Glutamatergic neuron (in vitro differentiated cells): ENCODE results near the gene KANSL2. TPM values are rescaled to one million over a fixed set of nuclear protein-coding genes. Genes with fewer than 3 reads are reported as not detected.
"Not testable (repeated sequence)": the region's sequence is repeated elsewhere in the genome, so short reads cannot be mapped to it uniquely, and the experiment has no call there.

Experiments used
- DNase-seq: peaks from one replicate; pipeline ENCODE4 v3.0.0; 2022
- H3K27ac Mint-ChIP-seq: one replicate; pipeline ENCODE4 v1.8.0; 2020; ENCODE audit warnings: mild to moderate bottlenecking, mixed read lengths, inconsistent platforms; ENCODE audit not compliant: unreplicated experiment
- H3K27me3 Mint-ChIP-seq: one replicate; pipeline ENCODE4 v1.8.0; 2020; ENCODE audit warnings: mild to moderate bottlenecking, moderate library complexity, mixed read lengths, inconsistent platforms; ENCODE audit not compliant: unreplicated experiment
- H3K36me3 Mint-ChIP-seq: one replicate; pipeline ENCODE4 v1.8.0; 2020; ENCODE audit warnings: mild to moderate bottlenecking, mixed read lengths, inconsistent platforms; ENCODE audit not compliant: unreplicated experiment
- H3K4me1 Mint-ChIP-seq: one replicate; pipeline ENCODE4 v1.8.0; 2020; ENCODE audit warnings: mild to moderate bottlenecking, low read depth, mixed read lengths, inconsistent platforms; ENCODE audit not compliant: unreplicated experiment
- H3K4me3 Mint-ChIP-seq: one replicate; pipeline ENCODE4 v1.8.0; 2020; ENCODE audit warnings: mild to moderate bottlenecking, mixed read lengths, inconsistent platforms; ENCODE audit not compliant: unreplicated experiment
- H3K9me3 Mint-ChIP-seq: one replicate; pipeline ENCODE4 v1.8.0; 2020; ENCODE audit warnings: mild to moderate bottlenecking, moderate library complexity, mixed read lengths, inconsistent platforms; ENCODE audit not compliant: unreplicated experiment
- long read RNA-seq: library from polyadenylated mRNA; unstranded; transcript quantifications from one replicate; pipeline ENCODE4 v2.0.0, GENCODE V29; 2020; ENCODE audit not compliant: unreplicated experiment
- total RNA-seq: library from RNA; stranded (reverse); fragmentation: NEBNext Ultra II Directional; extraction: Animal tissue kit (Norgen Biotek cat#: 25700); gene quantifications from one replicate; pipeline ENCODE4 v1.2.1, GENCODE V29; 2021; ENCODE audit not compliant: unreplicated experiment
- TF ChIP-seq, protein P1 (sequence below): fragments of 200-600 bp; sonication (generic); IDR thresholded peaks from one replicate; pipeline ENCODE4 v1.5.0; 2021; ENCODE audit not compliant: partially characterized antibody, unreplicated experiment

The KANSL2 gene, protein sequence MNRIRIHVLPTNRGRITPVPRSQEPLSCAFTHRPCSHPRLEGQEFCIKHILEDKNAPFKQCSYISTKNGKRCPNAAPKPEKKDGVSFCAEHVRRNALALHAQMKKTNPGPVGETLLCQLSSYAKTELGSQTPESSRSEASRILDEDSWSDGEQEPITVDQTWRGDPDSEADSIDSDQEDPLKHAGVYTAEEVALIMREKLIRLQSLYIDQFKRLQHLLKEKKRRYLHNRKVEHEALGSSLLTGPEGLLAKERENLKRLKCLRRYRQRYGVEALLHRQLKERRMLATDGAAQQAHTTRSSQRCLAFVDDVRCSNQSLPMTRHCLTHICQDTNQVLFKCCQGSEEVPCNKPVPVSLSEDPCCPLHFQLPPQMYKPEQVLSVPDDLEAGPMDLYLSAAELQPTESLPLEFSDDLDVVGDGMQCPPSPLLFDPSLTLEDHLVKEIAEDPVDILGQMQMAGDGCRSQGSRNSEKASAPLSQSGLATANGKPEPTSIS
- total RNA-seq, result 48.9 TPM
- long read RNA-seq, partial matches to known transcripts, result 1 of 27 reads
- long read RNA-seq, other reads (novel, unspliced or antisense), result 25 of 27 reads

DNA sequence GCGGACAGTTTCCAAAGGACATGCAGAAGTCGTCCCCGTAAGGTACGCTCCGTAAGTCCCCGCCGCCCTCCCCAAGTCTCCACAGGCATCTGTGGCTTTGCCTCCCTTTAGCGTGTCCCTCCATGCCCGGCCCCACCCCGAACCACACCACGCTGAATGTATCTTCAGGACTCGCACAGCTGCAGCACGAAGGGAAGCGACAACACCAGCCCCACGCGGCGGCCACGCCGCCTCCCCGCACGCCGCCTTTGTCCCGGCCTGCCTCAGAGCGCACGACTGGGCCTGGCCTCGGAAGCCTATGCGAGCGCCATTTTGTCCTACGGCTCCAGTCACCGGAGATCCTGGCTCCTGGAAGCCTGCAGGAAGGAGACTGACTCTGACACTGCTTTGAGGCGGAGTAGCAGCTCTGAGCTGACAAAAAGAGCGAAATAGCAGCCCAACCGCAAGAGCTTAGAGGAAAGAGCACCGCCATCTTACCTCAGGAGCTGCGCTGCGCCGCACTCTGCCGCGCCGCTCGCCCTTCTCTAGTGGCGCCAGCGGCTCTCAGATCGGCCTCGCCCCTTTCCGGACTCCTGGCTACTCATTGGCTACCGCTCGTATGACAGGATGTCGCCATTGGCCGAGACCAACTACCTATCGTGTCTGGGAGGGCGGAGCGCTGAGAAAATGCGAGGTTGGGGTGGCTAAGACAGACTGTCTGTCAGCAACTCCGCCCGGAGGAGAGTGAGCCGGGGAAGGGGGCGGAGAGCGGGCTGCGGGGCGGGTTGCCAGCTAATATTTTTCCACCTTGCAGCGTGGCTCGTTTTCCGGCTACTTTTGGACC lies at the start of gene KANSL2:
Gene KANSL2 (minus strand): TSS at position 529 of the 823 bp plus-strand sequence. CDS start 606 bp downstream, outside the sequence.
- peak; percentile 96 for DNase-seq
- Mint-ChIP-seq H3K4me3 (peak within 1 kb of the TSS; percentile 100), H3K27me3 (no peaks in the 10 kb centered on the region), H3K36me3 (peaks cover 3% of the 10 kb centered on the region), H3K27ac (peak within 1 kb of the TSS; percentile 99), H3K4me1 (peaks cover 17% of the 10 kb centered on the region), H3K9me3 (peaks cover 9% of the 10 kb centered on the region)
- TF ChIP-seq, protein P1, sequence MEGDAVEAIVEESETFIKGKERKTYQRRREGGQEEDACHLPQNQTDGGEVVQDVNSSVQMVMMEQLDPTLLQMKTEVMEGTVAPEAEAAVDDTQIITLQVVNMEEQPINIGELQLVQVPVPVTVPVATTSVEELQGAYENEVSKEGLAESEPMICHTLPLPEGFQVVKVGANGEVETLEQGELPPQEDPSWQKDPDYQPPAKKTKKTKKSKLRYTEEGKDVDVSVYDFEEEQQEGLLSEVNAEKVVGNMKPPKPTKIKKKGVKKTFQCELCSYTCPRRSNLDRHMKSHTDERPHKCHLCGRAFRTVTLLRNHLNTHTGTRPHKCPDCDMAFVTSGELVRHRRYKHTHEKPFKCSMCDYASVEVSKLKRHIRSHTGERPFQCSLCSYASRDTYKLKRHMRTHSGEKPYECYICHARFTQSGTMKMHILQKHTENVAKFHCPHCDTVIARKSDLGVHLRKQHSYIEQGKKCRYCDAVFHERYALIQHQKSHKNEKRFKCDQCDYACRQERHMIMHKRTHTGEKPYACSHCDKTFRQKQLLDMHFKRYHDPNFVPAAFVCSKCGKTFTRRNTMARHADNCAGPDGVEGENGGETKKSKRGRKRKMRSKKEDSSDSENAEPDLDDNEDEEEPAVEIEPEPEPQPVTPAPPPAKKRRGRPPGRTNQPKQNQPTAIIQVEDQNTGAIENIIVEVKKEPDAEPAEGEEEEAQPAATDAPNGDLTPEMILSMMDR, result no peak

DNA sequence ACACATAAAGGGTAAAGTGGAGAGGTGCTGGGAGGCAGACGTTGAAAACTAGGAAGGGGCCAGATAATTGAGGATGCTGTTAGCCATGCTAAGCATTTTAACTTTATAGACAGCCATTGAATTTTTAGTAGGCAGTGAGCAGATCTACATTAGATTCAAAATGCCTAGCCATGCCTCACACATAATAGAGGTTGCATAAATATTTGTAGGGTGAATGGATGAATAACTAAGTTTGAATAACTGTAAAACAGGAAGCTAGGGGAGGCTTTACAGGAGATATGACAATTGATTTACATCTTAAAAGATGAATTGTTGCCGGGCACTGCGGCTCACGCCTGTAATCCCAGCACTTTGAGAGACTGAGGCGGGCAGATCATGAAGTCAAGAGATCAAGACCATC lies 46.8 kb upstream of the KANSL2 start:
- H3K27ac Mint-ChIP-seq, result no peak overlapping the region
- H3K4me1 Mint-ChIP-seq, result no peaks in the 10 kb centered on the region
- H3K9me3 Mint-ChIP-seq, result no peaks in the 10 kb centered on the region
- H3K4me3 Mint-ChIP-seq, result no peak overlapping the region
- no peaks in the 10 kb centered on the region for H3K36me3 Mint-ChIP-seq
- no peak for DNase-seq
- TF ChIP-seq, protein P1, result no peak
- H3K27me3 Mint-ChIP-seq, result peaks cover 4% of the 10 kb centered on the region

DNA sequence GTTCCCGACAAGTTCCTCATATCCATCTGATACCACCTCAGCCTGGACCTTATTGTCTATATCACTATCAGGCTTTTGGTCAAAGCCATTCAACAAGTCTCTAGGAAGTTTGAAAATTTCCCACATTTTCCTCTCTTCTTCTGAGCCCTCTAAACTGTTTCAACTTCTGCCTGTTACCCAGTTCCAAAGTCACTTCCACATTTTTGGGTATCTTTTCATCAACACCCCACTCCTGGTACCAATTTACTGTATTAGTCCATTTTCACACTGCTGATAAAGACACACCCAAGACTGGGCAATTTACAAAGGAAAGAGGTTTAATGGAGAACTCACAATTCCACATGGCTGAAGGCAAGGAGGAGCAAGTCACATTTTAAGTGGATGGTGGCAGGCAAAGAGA lies 38.7 kb upstream of the KANSL2 start:
- H3K4me3 Mint-ChIP-seq, H3K27me3 Mint-ChIP-seq, H3K4me1 Mint-ChIP-seq, DNase-seq, H3K27ac Mint-ChIP-seq: not testable (repeated sequence)
- Mint-ChIP-seq H3K9me3 (peaks cover 17% of the 10 kb centered on the region), H3K36me3 (peaks cover 15% of the 10 kb centered on the region)

DNA sequence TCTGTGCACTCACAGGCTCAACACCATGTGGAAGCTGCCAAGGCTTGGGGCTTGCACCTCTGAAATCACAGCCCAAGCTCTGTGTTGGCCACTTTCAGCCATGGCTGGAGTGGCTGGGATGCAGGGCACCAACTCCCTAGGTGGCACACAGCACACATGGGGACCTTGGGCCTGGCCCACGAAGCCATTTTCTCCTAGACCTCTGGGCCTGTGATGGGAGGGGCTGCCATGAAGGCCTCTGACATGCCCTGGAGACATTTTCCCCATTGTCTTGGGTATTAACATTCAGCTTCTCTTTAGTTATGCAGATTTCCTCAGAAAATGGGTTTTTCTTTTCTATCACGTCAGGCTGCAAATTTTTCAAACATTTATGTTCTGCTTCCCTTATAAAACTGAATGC lies 38.1 kb upstream of the KANSL2 start:
- not testable (repeated sequence) for H3K27ac Mint-ChIP-seq, H3K4me3 Mint-ChIP-seq, H3K4me1 Mint-ChIP-seq, DNase-seq, H3K27me3 Mint-ChIP-seq
- Mint-ChIP-seq H3K36me3 (peaks cover 15% of the 10 kb centered on the region), H3K9me3 (peaks cover 17% of the 10 kb centered on the region)

DNA sequence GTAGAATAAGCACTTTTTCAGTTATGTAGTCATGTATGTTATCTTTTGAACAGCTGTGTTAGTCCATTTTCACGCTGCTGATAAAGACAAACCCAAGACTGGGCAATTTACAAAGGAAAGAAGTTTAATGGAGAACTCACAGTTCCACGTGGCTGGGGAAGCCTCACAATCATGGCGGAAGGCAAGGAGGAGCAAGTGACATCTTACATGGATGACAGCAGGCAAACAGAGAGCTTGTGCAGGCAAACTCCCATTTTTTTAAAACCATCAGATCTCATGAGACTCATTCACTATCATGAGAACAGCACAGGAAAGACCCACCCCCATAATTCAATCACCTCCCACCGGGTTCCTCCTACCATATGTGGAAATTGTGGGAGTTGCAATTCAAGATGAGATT lies 37.0 kb upstream of the KANSL2 start:
- Mint-ChIP-seq H3K9me3 (peaks cover 20% of the 10 kb centered on the region), H3K36me3 (peaks cover 15% of the 10 kb centered on the region)
- H3K4me1 Mint-ChIP-seq, H3K4me3 Mint-ChIP-seq, H3K27ac Mint-ChIP-seq, H3K27me3 Mint-ChIP-seq, DNase-seq: not testable (repeated sequence)

DNA sequence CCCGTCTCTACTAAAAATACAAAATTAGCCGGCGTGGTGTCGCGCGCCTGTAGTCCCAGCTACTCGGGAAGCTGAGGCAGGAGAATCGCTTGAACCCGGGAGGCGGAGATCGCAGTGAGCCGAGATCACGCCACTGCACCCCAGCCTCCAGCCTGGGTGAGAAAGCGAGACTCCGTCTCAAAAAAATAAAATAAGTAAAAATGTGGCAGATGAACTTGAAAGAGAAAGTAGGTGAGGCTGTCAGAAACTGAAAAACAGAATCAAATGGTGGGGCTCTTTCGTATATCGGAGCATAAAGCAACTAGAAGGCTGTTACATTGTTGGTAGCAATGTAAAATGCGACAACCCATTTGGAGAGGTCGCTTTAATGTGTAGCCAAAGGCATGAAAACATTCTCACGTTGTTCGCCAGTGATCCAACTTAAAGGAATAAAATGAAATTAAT lies 35.2 kb upstream of the KANSL2 start:
- Mint-ChIP-seq H3K36me3 (peaks cover 15% of the 10 kb centered on the region), H3K4me3 (peak overlapping the region; percentile 93), H3K27ac (peak overlapping the region; percentile 94), H3K27me3 (peaks cover 10% of the 10 kb centered on the region), H3K9me3 (peaks cover 20% of the 10 kb centered on the region), H3K4me1 (peaks cover 6% of the 10 kb centered on the region)
- TF ChIP-seq, protein P1, result no peak
- DNase-seq, result no peak
